ENCODE measurements around the gene MYO1A.

GRCh38 chr12:57092876-57093414 is 43.0 kb upstream of the MYO1A start:
- TF ChIP-seq CTCF (conservative IDR thresholded peaks at IDR 0.05; ENCODE audit: low read length) (no peak), EZH2phosphoT487 (IDR thresholded peaks at IDR 0.05; ENCODE audit: borderline replicate concordance, low read depth, low read length) (no peak)

All from OCI-LY7 (cell line).